ENCODE results near the gene ASB11.
A peak's percentile ranks its signal among the peaks of the same experiment; 100 is the strongest.

ASB11 gene

DNA sequence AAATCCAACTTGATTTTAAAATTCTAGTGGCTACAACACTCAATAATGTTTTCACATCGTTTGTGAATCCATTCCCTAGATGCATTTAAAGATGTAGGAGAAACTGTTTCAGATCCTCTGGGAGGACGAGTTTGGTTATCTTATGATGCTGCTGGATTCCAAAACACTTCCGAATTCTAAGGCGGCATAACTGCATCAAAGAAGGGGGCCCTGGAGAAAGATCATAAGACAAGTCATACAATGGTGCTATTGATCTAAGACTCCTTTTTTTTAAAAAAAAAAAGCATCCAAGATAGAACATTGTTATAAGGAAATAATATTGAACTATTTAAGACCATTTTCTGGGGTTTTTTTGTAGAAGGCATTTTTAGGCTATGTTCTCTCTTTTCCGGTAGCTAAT is 71.0 kb downstream of the ASB11 start:
- ChIA-PET POLR2A (no interaction called here), CTCF (no interaction called here)
- TF ChIP-seq FOXA1 (IDR thresholded peaks at IDR 0.05) (no peak), BHLHE40 (IDR thresholded peaks at IDR 0.05; ENCODE audit: borderline replicate concordance) (no peak), CTBP1 (IDR thresholded peaks at IDR 0.05; ENCODE audit: borderline replicate concordance) (no peak), ZNF384 (IDR thresholded peaks at IDR 0.05) (no peak), FOXM1 (IDR thresholded peaks at IDR 0.05; ENCODE audit: borderline replicate concordance) (no peak)
- DNase-seq (ENCODE audit: extremely low spot score), result no peak

DNA sequence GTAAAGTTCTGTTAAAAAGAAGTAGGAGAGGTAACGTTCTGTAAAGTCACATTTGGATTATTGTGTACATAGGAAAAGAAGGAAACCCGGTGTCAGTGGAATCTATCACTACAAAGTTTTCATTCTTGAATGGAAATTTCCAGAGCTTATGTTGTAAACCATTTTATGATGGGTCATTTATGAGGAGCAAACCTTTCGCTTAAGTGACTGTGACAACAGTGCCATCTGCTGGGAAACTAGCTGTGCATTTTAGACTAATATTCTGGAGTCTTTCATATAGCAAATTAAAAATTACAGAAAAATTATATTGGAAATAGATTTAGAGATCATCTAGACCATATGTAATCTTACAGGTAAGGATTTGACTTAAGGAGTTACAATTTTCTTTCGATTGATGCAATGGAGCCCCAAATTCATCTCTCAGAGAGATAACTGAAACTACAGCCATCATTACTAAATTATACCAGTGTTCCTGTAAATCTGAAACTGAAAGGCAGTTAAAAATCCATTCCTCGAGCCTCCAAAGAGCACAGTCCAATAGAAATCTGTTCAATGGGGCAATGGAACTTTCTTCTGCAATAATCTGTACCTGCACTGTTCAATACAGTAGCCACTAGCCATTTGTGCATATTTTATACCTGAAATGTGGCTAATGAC is 72.4 kb downstream of the ASB11 start:
- POLR2A ChIA-PET, result no interaction called here
- TF ChIP-seq SP1 (IDR thresholded peaks at IDR 0.05), result no peak
- TF ChIP-seq ZNF384 (IDR thresholded peaks at IDR 0.05), result no peak
- TF ChIP-seq NFRKB (IDR thresholded peaks at IDR 0.05), result no peak
- TF ChIP-seq ARNT (IDR thresholded peaks at IDR 0.05), result no peak
- no peak for TF ChIP-seq CTBP1 (IDR thresholded peaks at IDR 0.05; ENCODE audit: borderline replicate concordance)
- no peak for TF ChIP-seq LEF1 (IDR thresholded peaks at IDR 0.05; ENCODE audit: borderline replicate concordance)
- no peak for TF ChIP-seq HDGF (IDR thresholded peaks at IDR 0.05; ENCODE audit: borderline replicate concordance)
- DNase-seq (ENCODE audit: extremely low spot score), result peak; percentile 49
- CTCF ChIA-PET, result interaction anchor here (0.8 to 1.5 kb wide), 4 partner anchors 10 to 811 kb away, joined by 3 to 6 read pairs (median 3); no protein-coding TSS in a partner anchor

DNA sequence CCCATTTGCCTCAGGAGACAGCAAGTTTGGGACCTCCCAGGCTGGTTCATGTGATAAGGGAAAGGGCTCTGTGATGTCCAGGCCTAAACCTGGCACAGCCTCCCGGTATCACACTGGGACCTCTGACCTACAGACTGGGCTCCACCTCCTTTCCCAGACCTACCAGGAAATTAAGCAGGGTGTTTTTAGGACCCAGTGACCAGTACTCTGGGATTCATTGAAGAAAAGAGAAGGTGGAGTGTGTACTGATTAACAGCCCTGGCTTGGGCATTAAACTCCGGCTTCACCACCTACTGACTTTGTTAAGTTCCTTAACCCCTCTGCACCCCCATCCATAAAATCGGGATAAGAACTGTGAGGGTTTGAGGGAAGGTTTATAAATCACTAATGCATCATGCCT is 74.1 kb downstream of the ASB11 start:
- no peak for DNase-seq (ENCODE audit: extremely low spot score)
- POLR2A ChIA-PET, result no interaction called here
- CTCF ChIA-PET, result no interaction called here
- TF ChIP-seq ZNF384 (IDR thresholded peaks at IDR 0.05) (no peak), CTBP1 (IDR thresholded peaks at IDR 0.05; ENCODE audit: borderline replicate concordance) (no peak), L3MBTL2 (conservative IDR thresholded peaks at IDR 0.05) (no peak), ELF4 (IDR thresholded peaks at IDR 0.05) (no peak), TARDBP (IDR thresholded peaks at IDR 0.05) (no peak), NFRKB (IDR thresholded peaks at IDR 0.05) (no peak)

DNA sequence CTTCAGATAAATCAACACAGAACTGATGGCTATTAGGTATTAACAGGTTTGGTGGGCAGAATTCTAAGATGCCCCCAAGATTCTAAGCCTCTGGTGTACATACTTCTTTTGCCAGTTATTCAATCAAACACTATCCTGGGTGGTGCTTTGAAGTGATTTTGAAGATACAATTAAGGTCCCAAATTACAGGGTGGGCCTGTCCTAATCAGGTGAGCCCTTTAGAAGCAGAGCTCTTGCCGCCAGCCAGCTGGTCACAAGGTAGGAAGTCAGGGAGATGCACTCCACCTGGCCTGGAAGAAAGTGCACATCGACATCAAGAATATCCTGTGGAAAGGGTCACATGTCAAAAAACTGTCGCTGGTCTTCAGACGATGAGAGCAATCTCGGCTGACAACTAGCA is 75.0 kb downstream of the ASB11 start:
- DNase-seq (ENCODE audit: extremely low spot score), result no peak
- CTCF ChIA-PET, result no interaction called here
- POLR2A ChIA-PET, result no interaction called here
- TF ChIP-seq FOXA1 (IDR thresholded peaks at IDR 0.05) (no peak), FOXK2 (IDR thresholded peaks at IDR 0.05) (no peak), SP1 (IDR thresholded peaks at IDR 0.05) (no peak), FOXM1 (IDR thresholded peaks at IDR 0.05; ENCODE audit: borderline replicate concordance) (no peak), ARNT (IDR thresholded peaks at IDR 0.05) (no peak), LEF1 (IDR thresholded peaks at IDR 0.05; ENCODE audit: borderline replicate concordance) (no peak), NFRKB (IDR thresholded peaks at IDR 0.05) (no peak), HDGF (IDR thresholded peaks at IDR 0.05; ENCODE audit: borderline replicate concordance) (no peak), CTBP1 (IDR thresholded peaks at IDR 0.05; ENCODE audit: borderline replicate concordance) (no peak), SUZ12 (IDR thresholded peaks at IDR 0.05) (no peak), ZNF384 (IDR thresholded peaks at IDR 0.05) (no peak), ELF4 (IDR thresholded peaks at IDR 0.05) (no peak), L3MBTL2 (conservative IDR thresholded peaks at IDR 0.05) (no peak), BHLHE40 (IDR thresholded peaks at IDR 0.05; ENCODE audit: borderline replicate concordance) (no peak)
- TF ChIP-seq, protein P1, sequence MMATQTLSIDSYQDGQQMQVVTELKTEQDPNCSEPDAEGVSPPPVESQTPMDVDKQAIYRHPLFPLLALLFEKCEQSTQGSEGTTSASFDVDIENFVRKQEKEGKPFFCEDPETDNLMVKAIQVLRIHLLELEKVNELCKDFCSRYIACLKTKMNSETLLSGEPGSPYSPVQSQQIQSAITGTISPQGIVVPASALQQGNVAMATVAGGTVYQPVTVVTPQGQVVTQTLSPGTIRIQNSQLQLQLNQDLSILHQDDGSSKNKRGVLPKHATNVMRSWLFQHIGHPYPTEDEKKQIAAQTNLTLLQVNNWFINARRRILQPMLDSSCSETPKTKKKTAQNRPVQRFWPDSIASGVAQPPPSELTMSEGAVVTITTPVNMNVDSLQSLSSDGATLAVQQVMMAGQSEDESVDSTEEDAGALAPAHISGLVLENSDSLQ (IDR thresholded peaks at IDR 0.05), result no peak

DNA sequence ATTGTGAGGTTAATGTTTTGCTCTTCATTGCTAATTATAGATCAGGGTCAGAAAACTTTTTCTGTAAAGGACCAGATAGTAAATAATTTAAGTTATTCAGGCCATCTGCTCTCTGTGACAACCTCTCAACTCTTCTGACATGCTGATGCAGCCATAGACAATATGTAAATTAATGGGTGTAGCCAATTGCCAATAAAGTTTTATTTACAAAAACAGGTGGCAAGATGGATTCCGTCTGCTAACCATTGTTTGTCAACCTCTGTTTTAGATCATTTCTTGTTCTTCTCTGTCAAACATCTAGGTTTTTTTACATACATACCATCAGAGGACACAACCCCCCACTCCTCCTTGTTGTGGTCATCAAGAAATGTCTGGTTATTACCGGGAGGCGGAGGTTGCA is 79.3 kb downstream of the ASB11 start:
- POLR2A ChIA-PET, result no interaction called here
- DNase-seq (ENCODE audit: extremely low spot score), result no peak
- TF ChIP-seq NFRKB (IDR thresholded peaks at IDR 0.05), result no peak
- TF ChIP-seq L3MBTL2 (conservative IDR thresholded peaks at IDR 0.05), result no peak
- no peak for TF ChIP-seq FOXM1 (IDR thresholded peaks at IDR 0.05; ENCODE audit: borderline replicate concordance)
- TF ChIP-seq, protein P1 (IDR thresholded peaks at IDR 0.05), result no peak
- CTCF ChIA-PET, result no interaction called here

DNA sequence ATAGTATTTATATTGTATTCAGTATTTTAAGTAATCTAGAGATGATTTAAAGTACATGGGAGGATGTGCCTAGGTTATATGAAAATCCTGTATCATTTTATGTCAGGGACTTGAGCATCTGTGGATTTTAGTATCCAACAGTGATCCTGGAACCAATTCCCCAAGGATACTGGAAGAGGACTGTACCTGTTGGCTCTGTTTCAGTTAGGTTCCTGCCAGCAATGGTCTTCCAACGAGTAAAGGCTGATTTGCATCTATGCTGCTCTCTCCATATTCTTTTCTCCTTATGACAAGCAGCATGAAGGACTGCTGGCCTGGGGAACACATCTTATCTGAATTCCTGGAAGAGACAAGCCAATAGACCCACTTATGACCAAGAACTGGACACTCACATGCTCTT is 80.4 kb downstream of the ASB11 start:
- ChIA-PET POLR2A (no interaction called here), CTCF (no interaction called here)
- no peak for DNase-seq (ENCODE audit: extremely low spot score)
- no peak for TF ChIP-seq FOXA1 (IDR thresholded peaks at IDR 0.05)
- no peak for TF ChIP-seq ZNF384 (IDR thresholded peaks at IDR 0.05)
- no peak for TF ChIP-seq FOXK2 (IDR thresholded peaks at IDR 0.05)
- TF ChIP-seq SUZ12 (IDR thresholded peaks at IDR 0.05), result no peak
- TF ChIP-seq LEF1 (IDR thresholded peaks at IDR 0.05; ENCODE audit: borderline replicate concordance), result no peak

DNA sequence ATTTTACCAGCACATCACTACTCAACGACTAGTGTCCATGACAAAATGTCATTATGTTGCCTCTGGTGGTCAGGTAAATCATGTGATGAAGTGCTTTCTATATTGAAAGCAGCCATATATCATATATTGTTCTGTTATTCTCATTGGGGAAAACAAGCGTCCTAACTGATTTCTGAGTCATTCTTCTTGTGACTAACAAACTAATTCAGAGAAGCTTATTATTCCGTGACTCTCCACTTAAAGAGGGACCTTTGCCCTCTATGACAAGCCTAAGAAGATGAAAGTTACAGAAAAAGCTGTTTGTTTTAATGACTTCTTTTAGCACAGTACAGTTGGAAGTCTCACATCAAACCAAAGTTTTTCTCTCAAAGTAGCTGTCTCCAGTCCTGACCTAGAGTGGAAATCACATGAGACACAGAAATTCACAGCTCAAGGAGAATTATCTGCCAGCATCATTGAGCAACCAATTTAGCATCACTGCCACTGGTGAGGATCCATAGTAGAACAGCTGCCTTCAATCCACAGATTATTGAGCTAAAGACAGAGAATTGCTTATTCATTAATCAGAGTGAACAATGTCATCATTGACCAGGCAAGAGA is 81.9 kb downstream of the ASB11 start:
- no peak for DNase-seq (ENCODE audit: extremely low spot score)
- CTCF ChIA-PET, result interaction anchor here (0.5 to 1.4 kb wide), 2 partner anchors 9 to 196 kb away, joined by 5 to 6 read pairs; no protein-coding TSS in a partner anchor
- TF ChIP-seq, protein P1 (IDR thresholded peaks at IDR 0.05), result no peak
- TF ChIP-seq FOXM1 (IDR thresholded peaks at IDR 0.05; ENCODE audit: borderline replicate concordance), result no peak
- TF ChIP-seq ARNT (IDR thresholded peaks at IDR 0.05), result no peak
- no peak for TF ChIP-seq NFRKB (IDR thresholded peaks at IDR 0.05)
- POLR2A ChIA-PET, result no interaction called here
